SK-N-SH (cell line): Measurements from ENCODE around the gene KANTR.
A peak's percentile ranks its signal among the peaks of the same experiment; 100 is the strongest.

Experiments used
- CTCF ChIP-seq: fragments of 200-600 bp; sonication (generic); IDR thresholded peaks from 2 replicates; pipeline ENCODE4 v1.6.1; 2017; ENCODE audit warnings: antibody characterized with exemption, mild to moderate bottlenecking, moderate library complexity
- ELF1 ChIP-seq: IDR thresholded peaks from 2 replicates; pipeline ENCODE4 v1.4.0; 2012
- EP300 ChIP-seq, 2 experiments: IDR thresholded peaks; 2 replicates each; pipeline versions ENCODE4 v1.4.0 to v1.6.1; 2012; ENCODE audit warnings: borderline replicate concordance in 1 of 2, low read depth in 1 of 2, low read length in 1 of 2
- EZH2phosphoT487 ChIP-seq: fragments of 200-600 bp; sonication (generic); IDR thresholded peaks from 2 replicates; pipeline ENCODE4 v1.6.1; 2017; ENCODE audit warnings: low read depth, mixed run types, mild to moderate bottlenecking, antibody characterized with exemption, moderate library complexity, borderline replicate concordance
- FOSL2 ChIP-seq: IDR thresholded peaks from 2 replicates; pipeline ENCODE4 v1.4.0; 2012; ENCODE audit warnings: low read depth, mild to moderate bottlenecking, moderate library complexity, borderline replicate concordance
- GABPA ChIP-seq: IDR thresholded peaks from 2 replicates; pipeline ENCODE4 v1.4.0; 2012; ENCODE audit warnings: low read depth, mild to moderate bottlenecking
- NFIC ChIP-seq: IDR thresholded peaks from 2 replicates; pipeline ENCODE4 v1.4.0; 2012; ENCODE audit warnings: borderline replicate concordance
- POLR2AphosphoS5 ChIP-seq: IDR thresholded peaks from 2 replicates; pipeline ENCODE4 v1.6.1; 2012; ENCODE audit warnings: low read depth, low read length
- RCOR1 ChIP-seq: fragments of 150-350 bp; IDR thresholded peaks from 2 replicates; pipeline ENCODE4 v1.6.1; 2017; ENCODE audit warnings: antibody characterized with exemption, low read length
- RFX5 ChIP-seq: IDR thresholded peaks from 2 replicates; pipeline ENCODE4 v1.6.1; 2012; ENCODE audit warnings: mild to moderate bottlenecking, improper control_type of control experiment, low read length
- TF ChIP-seq, protein P1 (sequence below): IDR thresholded peaks from 2 replicates; pipeline ENCODE4 v1.4.0; 2012; ENCODE audit warnings: low read depth, borderline replicate concordance
- TF ChIP-seq, protein P2 (sequence below): IDR thresholded peaks from 2 replicates; pipeline ENCODE4; 2012

DNA sequence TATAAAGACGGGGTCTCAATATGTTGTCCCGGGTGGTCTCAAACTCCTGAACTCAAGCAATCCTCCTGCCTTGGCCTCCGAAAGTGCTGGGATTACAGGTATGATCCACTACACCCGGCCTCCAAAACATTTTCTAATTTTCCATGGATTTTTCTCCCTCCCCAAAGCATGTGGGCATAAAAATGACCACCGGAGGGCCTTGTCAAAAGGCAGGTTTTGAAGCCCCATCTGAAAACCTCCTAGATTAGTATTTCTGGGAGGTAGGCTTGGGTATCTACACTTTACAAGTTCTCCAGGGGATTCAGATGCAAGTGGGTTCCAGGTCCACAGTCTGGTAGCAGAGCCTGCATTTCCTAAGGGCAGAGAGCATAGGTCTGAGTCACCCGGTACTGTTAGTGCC, 46.7 kb upstream of the KANTR start:
- TF ChIP-seq FOSL2 = no peak
- TF ChIP-seq NFIC = no peak
- TF ChIP-seq CTCF = peak; percentile 55
- TF ChIP-seq RCOR1 = no peak
- no peak for TF ChIP-seq EZH2phosphoT487
- TF ChIP-seq, protein P1, sequence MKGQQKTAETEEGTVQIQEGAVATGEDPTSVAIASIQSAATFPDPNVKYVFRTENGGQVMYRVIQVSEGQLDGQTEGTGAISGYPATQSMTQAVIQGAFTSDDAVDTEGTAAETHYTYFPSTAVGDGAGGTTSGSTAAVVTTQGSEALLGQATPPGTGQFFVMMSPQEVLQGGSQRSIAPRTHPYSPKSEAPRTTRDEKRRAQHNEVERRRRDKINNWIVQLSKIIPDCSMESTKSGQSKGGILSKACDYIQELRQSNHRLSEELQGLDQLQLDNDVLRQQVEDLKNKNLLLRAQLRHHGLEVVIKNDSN = no peak
- no peak for TF ChIP-seq EP300 (IDR thresholded peaks at IDR 0.05; ENCODE audit: borderline replicate concordance in 1 of 2, low read depth in 1 of 2, low read length in 1 of 2)
- no peak for TF ChIP-seq POLR2AphosphoS5
- no peak for TF ChIP-seq ELF1
- TF ChIP-seq GABPA = no peak
- TF ChIP-seq, protein P2, sequence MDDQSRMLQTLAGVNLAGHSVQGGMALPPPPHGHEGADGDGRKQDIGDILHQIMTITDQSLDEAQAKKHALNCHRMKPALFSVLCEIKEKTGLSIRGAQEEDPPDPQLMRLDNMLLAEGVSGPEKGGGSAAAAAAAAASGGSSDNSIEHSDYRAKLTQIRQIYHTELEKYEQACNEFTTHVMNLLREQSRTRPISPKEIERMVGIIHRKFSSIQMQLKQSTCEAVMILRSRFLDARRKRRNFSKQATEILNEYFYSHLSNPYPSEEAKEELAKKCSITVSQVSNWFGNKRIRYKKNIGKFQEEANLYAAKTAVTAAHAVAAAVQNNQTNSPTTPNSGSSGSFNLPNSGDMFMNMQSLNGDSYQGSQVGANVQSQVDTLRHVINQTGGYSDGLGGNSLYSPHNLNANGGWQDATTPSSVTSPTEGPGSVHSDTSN = no peak
- TF ChIP-seq RFX5 = no peak
